Neutrophil (primary cell): ENCODE results near the gene PNLIPRP3.

Experiments used
- H3K27ac ChIP-seq: fragments of 200-600 bp; sonication (generic); 2 replicates; pipeline ENCODE4 v1.5.1; 2016; ENCODE audit warnings: mild to moderate bottlenecking, moderate library complexity
- H3K27me3 ChIP-seq: fragments of 200-600 bp; sonication (generic); 2 replicates; pipeline ENCODE4 v1.6.0; 2016; ENCODE audit warnings: mild to moderate bottlenecking
- H3K36me3 ChIP-seq: fragments of 200-600 bp; sonication (generic); 2 replicates; pipeline ENCODE4 v1.5.1; 2017
- H3K4me1 ChIP-seq, 2 experiments: fragments of 200-600 bp in 1 of 2; sonication (generic) in 1 of 2; 1 replicate in 1 of 2; 2 replicates in 1 of 2; pipeline versions ENCODE4 v1.5.1 to v1.6.1; 2013 to 2016; ENCODE audit warnings: low read depth in 1 of 2, low read length in 1 of 2, mild to moderate bottlenecking in 1 of 2, moderate library complexity in 1 of 2; ENCODE audit not compliant: control insufficient read depth in 1 of 2, insufficient read depth in 1 of 2
- H3K4me3 ChIP-seq, 2 experiments: fragments of 200-600 bp in 1 of 2; sonication (generic) in 1 of 2; 1 replicate in 1 of 2; 2 replicates in 1 of 2; pipeline ENCODE4 v1.5.1; 2013 to 2016; ENCODE audit warnings: low read depth in 1 of 2, low read length in 1 of 2, mild to moderate bottlenecking in 1 of 2, moderate library complexity in 1 of 2
- H3K9me3 ChIP-seq: fragments of 200-600 bp; sonication (generic); 2 replicates; pipeline ENCODE4 v1.5.1; 2016
- CTCF ChIP-seq: fragments of 200-600 bp; sonication (generic); IDR thresholded peaks from 2 replicates; pipeline ENCODE4 v1.5.1; 2016; ENCODE audit warnings: antibody characterized with exemption

The PNLIPRP3 gene

GRCh38 chr10:116464257-116464656 is 36.6 kb downstream of the PNLIPRP3 start:
- no peak overlapping the region for H3K4me3 ChIP-seq
- no peak for TF ChIP-seq CTCF
- H3K36me3 ChIP-seq: no peaks in the 10 kb centered on the region
- H3K27me3 ChIP-seq: no peaks in the 10 kb centered on the region
- no peaks in the 10 kb centered on the region for H3K9me3 ChIP-seq
- H3K4me1 ChIP-seq: no peaks in the 10 kb centered on the region
- H3K27ac ChIP-seq: no peak overlapping the region

GRCh38 chr10:116465546-116465945 is 37.9 kb downstream of the PNLIPRP3 start:
- TF ChIP-seq CTCF: no peak
- Histone ChIP-seq H3K36me3 (no peaks in the 10 kb centered on the region), H3K4me1 (no peaks in the 10 kb centered on the region), H3K4me3 (no peak overlapping the region), H3K9me3 (no peaks in the 10 kb centered on the region), H3K27ac (no peak overlapping the region), H3K27me3 (no peaks in the 10 kb centered on the region)

- Histone ChIP-seq H3K27me3 (no peaks in the 10 kb centered on the region), H3K9me3 (no peaks in the 10 kb centered on the region), H3K4me1 (no peaks in the 10 kb centered on the region), H3K27ac (no peak overlapping the region), H3K36me3 (no peaks in the 10 kb centered on the region), H3K4me3 (no peak overlapping the region)
- no peak for TF ChIP-seq CTCF
Measured at GRCh38 chr10:116466715-116467422, 39.2 kb downstream of the PNLIPRP3 start.

- TF ChIP-seq CTCF: no peak
- no peaks in the 10 kb centered on the region for H3K4me1 ChIP-seq
- H3K4me3 ChIP-seq: no peak overlapping the region
- peaks cover 9% of the 10 kb centered on the region for H3K27me3 ChIP-seq
- H3K36me3 ChIP-seq: no peaks in the 10 kb centered on the region
- H3K9me3 ChIP-seq: no peaks in the 10 kb centered on the region
- no peak overlapping the region for H3K27ac ChIP-seq
Measured at GRCh38 chr10:116469437-116469836, 41.8 kb downstream of the PNLIPRP3 start.

GRCh38 chr10:116470071-116470470 is 42.4 kb downstream of the PNLIPRP3 start:
- Histone ChIP-seq H3K4me1 (no peaks in the 10 kb centered on the region), H3K36me3 (no peaks in the 10 kb centered on the region), H3K27ac (no peak overlapping the region), H3K9me3 (no peaks in the 10 kb centered on the region), H3K27me3 (peaks cover 9% of the 10 kb centered on the region), H3K4me3 (no peak overlapping the region)
- no peak for TF ChIP-seq CTCF
